K562 (cell line): ENCODE data around the gene NOTCH1. TPM values are rescaled to one million over a fixed set of nuclear protein-coding genes. Genes with fewer than 3 reads are reported as not detected.

Experiments used
- ATAC-seq: fragments of 200-7000 bp; cut with Tn5 transposase; 3 replicates; pipeline ENCODE4 v1.9.1; 2020; ENCODE audit warnings: moderate library complexity
- BruUV-seq: library from RNA; stranded (reverse); fragments of 400-500 nt; replicated peaks from 2 replicates; lab custom pipeline; 2021; lab: Mats Ljungman, UMichigan
- CTCF ChIA-PET: fragments of 300-600 bp; formaldehyde crosslinking; extraction: SDS; loops from one replicate; lab custom pipeline; 2021; ENCODE audit warnings: low intra/inter-chr PET ratio; lab: Yijun Ruan, JAX
- POLR2A ChIA-PET: fragments of 300-600, 350-650 bp; sonication (Branson Sonifier 250); formaldehyde crosslinking; extraction: SDS; loops from one replicate; lab custom pipeline; 2021; ENCODE audit warnings: antibody characterized with exemption, inconsistent platforms; lab: Yijun Ruan, JAX
- DNase-seq, 4 experiments: peaks; one replicate each; pipeline versions ENCODE4 v3.0.0 to v3.0.0-alpha.2; 2011 to 2018; ENCODE audit warnings: low spot score in 3 of 4, mixed read lengths in 3 of 4; ENCODE audit errors: extremely low read depth in 1 of 4
- FAIRE-seq: peaks from 2 replicates; lab custom pipeline; 2011; peaks lifted over from hg19 to GRCh38; lab: Jason Lieb, UNC
- H2AFZ ChIP-seq: 2 replicates; pipeline ENCODE4 v1.6.0; 2011; ENCODE audit warnings: low read depth, low read length, control low read depth, inconsistent platforms
- H3K27ac ChIP-seq: fragments of 200-600 bp; 3 replicates; pipeline ENCODE4 v1.8.0; 2011; ENCODE audit warnings: low read depth, mild to moderate bottlenecking, control low read depth, inconsistent platforms, low read length, moderate library complexity, mixed read lengths; ENCODE audit errors: extremely low read depth
- H3K27me3 ChIP-seq, 2 experiments: fragments of 300-600 bp in 1 of 2; 2 replicates in 1 of 2; 3 replicates in 1 of 2; pipeline versions ENCODE4 v1.6.0 to v1.8.0; 2011; ENCODE audit warnings: inconsistent platforms in 2 of 2, low read length in 2 of 2, mild to moderate bottlenecking in 1 of 2, mixed read lengths in 1 of 2, moderate library complexity in 1 of 2; ENCODE audit not compliant: control insufficient read depth in 2 of 2, insufficient read depth in 2 of 2
- H3K36me3 ChIP-seq: fragments of 300-600 bp; 3 replicates; pipeline ENCODE4 v1.8.0; 2011; ENCODE audit warnings: mild to moderate bottlenecking, low read length, inconsistent platforms; ENCODE audit not compliant: control insufficient read depth, insufficient read depth
- H3K4me1 ChIP-seq, 2 experiments: fragments of 200-600 bp in 1 of 2; replicated peaks in 1 of 2; 2 replicates in 1 of 2; 3 replicates in 1 of 2; pipeline versions ENCODE4 v1.5.1 to v1.8.0; 2011; ENCODE audit warnings: inconsistent platforms in 2 of 2, low read length in 2 of 2, mild to moderate bottlenecking in 1 of 2, mixed read lengths in 1 of 2, moderate library complexity in 1 of 2; ENCODE audit not compliant: control insufficient read depth in 2 of 2, insufficient read depth in 2 of 2
- H3K4me2 ChIP-seq: 2 replicates; pipeline ENCODE4 v1.6.1; 2011; ENCODE audit warnings: low read length, control low read depth, inconsistent platforms, mixed read lengths; ENCODE audit not compliant: insufficient read depth
- H3K4me3 ChIP-seq: fragments of 200-600 bp; sonication (generic), shearing (Covaris generic); 2 replicates; pipeline ENCODE4 v1.5.1; 2016; ENCODE audit warnings: control low read depth, inconsistent platforms
- H3K79me2 ChIP-seq: fragments of 200-600 bp; 3 replicates; pipeline ENCODE4 v1.8.0; 2011; ENCODE audit warnings: low read length, inconsistent platforms; ENCODE audit not compliant: control insufficient read depth, insufficient read depth
- H3K9ac ChIP-seq, 2 experiments: 2 replicates each; pipeline versions ENCODE4 v1.6.0 to v1.6.1; 2011; ENCODE audit warnings: low read depth in 2 of 2, low read length in 2 of 2, control low read depth in 1 of 2, inconsistent platforms in 1 of 2, mild to moderate bottlenecking in 1 of 2, mixed read lengths in 1 of 2; ENCODE audit not compliant: insufficient read depth in 1 of 2
- H3K9me1 ChIP-seq: one replicate; pipeline ENCODE4 v1.6.0; 2011; ENCODE audit warnings: inconsistent platforms, mild to moderate bottlenecking, low read length, moderate library complexity; ENCODE audit not compliant: control insufficient read depth, insufficient read depth
- H3K9me3 ChIP-seq: replicated peaks from 2 replicates; pipeline ENCODE4 v1.5.1; 2011; ENCODE audit warnings: low read depth, low read length, inconsistent platforms; ENCODE audit not compliant: control insufficient read depth, insufficient read depth
- H4K20me1 ChIP-seq: replicated peaks from 2 replicates; pipeline ENCODE4 v1.6.1; 2011; ENCODE audit warnings: low read length, inconsistent platforms, mixed read lengths; ENCODE audit not compliant: control insufficient read depth, insufficient read depth
- CGGBP1 ChIP-seq: fragments of 250-450 bp; sonication (Bioruptor Pico); IDR thresholded peaks from 2 replicates; pipeline ENCODE4 v1.9.0; 2021; ENCODE audit warnings: mild to moderate bottlenecking
- CHAMP1 ChIP-seq: fragments of 450-650 bp; IDR thresholded peaks from 2 replicates; pipeline ENCODE4 v1.6.1; 2016; ENCODE audit warnings: mild to moderate bottlenecking
- FOS ChIP-seq: IDR thresholded peaks from 3 replicates; pipeline ENCODE4 v1.6.1; 2011; ENCODE audit not compliant: insufficient read length; ENCODE audit errors: extremely low read depth
- FOXM1 ChIP-seq, 2 experiments: fragments of 450-650 bp in 1 of 2; sonication (generic) in 1 of 2; formaldehyde crosslinking in 1 of 2; IDR thresholded peaks; 2 replicates each; pipeline versions ENCODE4 v1.6.1 to v1.9.0; 2017 to 2022; ENCODE audit warnings: low read depth in 2 of 2, mild to moderate bottlenecking in 2 of 2, missing genetic modification reagents in 1 of 2, moderate library complexity in 1 of 2
- GTF2F1 ChIP-seq: IDR thresholded peaks from 2 replicates; pipeline ENCODE4 v1.6.1; 2011; ENCODE audit warnings: low read depth, low read length, improper control_type of control experiment
- HMG20A ChIP-seq: fragments of 450-650 bp; formaldehyde crosslinking; conservative IDR thresholded peaks from 2 replicates; pipeline ENCODE4 v1.4.0; 2020; ENCODE audit warnings: mild to moderate bottlenecking, mixed read lengths
- NFE2 ChIP-seq: IDR thresholded peaks from 2 replicates; pipeline ENCODE4 v1.6.1; 2014; ENCODE audit warnings: antibody characterized with exemption, low read depth
- SMAD3 ChIP-seq: fragments of 450-650 bp; formaldehyde crosslinking; conservative IDR thresholded peaks from 2 replicates; pipeline ENCODE4 v1.4.0; 2020; ENCODE audit warnings: mild to moderate bottlenecking
- SRSF1 ChIP-seq: fragments of 200-400 bp; formaldehyde crosslinking; IDR thresholded peaks from 2 replicates; pipeline ENCODE4 v1.6.1; 2017; ENCODE audit warnings: mild to moderate bottlenecking, low read depth, low read length, moderate library complexity
- SRSF3 ChIP-seq: fragments of 200-400 bp; formaldehyde crosslinking; IDR thresholded peaks from 2 replicates; pipeline ENCODE4 v1.6.1; 2016; ENCODE audit warnings: mild to moderate bottlenecking, low read length, moderate library complexity; ENCODE audit not compliant: insufficient read depth
- STAG1 ChIP-seq: sonication (generic); formaldehyde crosslinking; IDR thresholded peaks from 2 replicates; pipeline ENCODE4 v1.5.0; 2020; ENCODE audit warnings: missing genetic modification reagents, borderline replicate concordance
- TBP ChIP-seq: optimal IDR thresholded peaks from 2 replicates; pipeline ENCODE3; 2011; ENCODE audit warnings: low read depth, low read length, improper control_type of control experiment
- WHSC1 ChIP-seq: IDR thresholded peaks from one replicate; pipeline ENCODE4 v1.6.1; 2012; ENCODE audit warnings: low read length, control low read depth, inconsistent platforms
- ZBTB7A ChIP-seq: IDR thresholded peaks from 2 replicates; pipeline ENCODE4 v1.6.1; 2011; ENCODE audit warnings: low read depth, mild to moderate bottlenecking, low read length, moderate library complexity, borderline replicate concordance; ENCODE audit not compliant: control insufficient read depth
- ZNF143 ChIP-seq: sonication (generic); formaldehyde crosslinking; IDR thresholded peaks from 2 replicates; pipeline ENCODE4 v1.9.0; 2022; ENCODE audit warnings: mild to moderate bottlenecking, missing genetic modification reagents
- WGBS: fragments of 100-300 bp; shearing (Covaris generic); methylation state at CpG from one replicate; pipeline ENCODE4 v1.1.6; 2016; ENCODE audit warnings: low coverage, mixed read lengths; ENCODE audit not compliant: insufficient coverage; ENCODE audit errors: missing lambda C conversion rate; 5-methylcytosine and 5-hydroxymethylcytosine counted together
- in situ Hi-C: fragments of 300-500 bp; cut with MboI; formaldehyde crosslinking; loops from 4 replicates; pipeline ENCODE4 v1.15.0; 2018; ENCODE audit warnings: inconsistent platforms, mixed read lengths
- intact Hi-C: fragments of 100-400 bp; cut with micrococcal nuclease; formaldehyde crosslinking; loops from 2 replicates; pipeline ENCODE4 v1.14.2; 2022
- polyA plus RNA-seq, 8 experiments: library from polyadenylated mRNA; depleted of rRNA in 4 of 8; stranded (reverse) in 5 of 8; unstranded in 3 of 8; fragments of >200 nt; fragmentation: Nextera tagmentation in 2 of 8; fragmentation: Illumina TruSeq in 1 of 8; extraction: Ambion mirVana in 2 of 8; extraction: Trizol in 1 of 8; gene quantifications; 2 replicates each; pipeline versions ENCODE4 v1.2.1 to v1.2.3, GENCODE V29; 2011 to 2014; ENCODE audit warnings: inconsistent platforms in 1 of 8, missing spikeins in 1 of 8
- total RNA-seq, 7 experiments: library from RNA; depleted of rRNA in 6 of 7; stranded (reverse); fragments of >200 nt in 6 of 7; fragmentation: Illumina TruSeq in 2 of 7; extraction: Trizol in 2 of 7; gene quantifications; 2 replicates each; pipeline versions ENCODE4 v1.2.1 to v1.2.3, GENCODE V29; 2011 to 2021; ENCODE audit warnings: low replicate concordance in 1 of 7

Gene NOTCH1
- total and polyA plus RNA-seq, 9 of the 15 experiments (the other 6 are each of a cell fraction or from before 2014, with no cell fraction given), result 0.03 to 31.4 (median 2.3) TPM

DNA sequence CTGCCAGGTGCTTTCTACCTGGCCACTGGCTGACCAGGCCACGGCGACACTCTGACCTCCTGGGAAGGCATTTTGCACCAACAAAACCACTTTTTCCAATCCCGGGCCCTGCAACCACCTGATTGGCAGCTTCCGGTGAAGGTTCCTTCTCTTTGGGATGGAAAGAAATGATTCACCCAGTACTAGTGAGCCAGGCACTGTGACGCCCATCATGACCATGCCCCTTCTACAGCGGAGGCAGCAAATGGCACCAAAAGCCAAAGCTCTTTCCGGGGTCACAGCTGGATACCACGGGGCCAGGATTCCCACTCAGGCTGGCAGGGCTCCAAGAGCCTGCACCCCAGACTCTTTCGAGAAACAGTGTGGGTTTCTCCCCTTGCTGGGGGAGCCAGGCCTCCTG lies 4.7 kb downstream of the NOTCH1 start:
- no peak for DNase-seq
- H3K36me3 ChIP-seq, result peaks cover 15% of the 10 kb centered on the region; the same call in 1 of the 3 replicates
- in situ Hi-C loops, result no loop called here
- no peaks in the 10 kb centered on the region for H3K9me1 ChIP-seq
- H2AFZ ChIP-seq, result no peak overlapping the region
- no peak overlapping the region for H3K4me2 ChIP-seq
- H3K4me3 ChIP-seq, result no peak overlapping the region
- no peak for ATAC-seq
- TF ChIP-seq NFE2, result no peak
- no peak for TF ChIP-seq SRSF1
- no peak for TF ChIP-seq ZBTB7A
- TF ChIP-seq SMAD3 (CRISPR knock-in tag), result no peak
- no peak for TF ChIP-seq CHAMP1
- no peak for TF ChIP-seq TBP
- no peak for TF ChIP-seq FOXM1 (IDR thresholded peaks at IDR 0.05; ENCODE audit: low read depth)
- TF ChIP-seq FOXM1 (CRISPR knock-in tag; IDR thresholded peaks at IDR 0.05; ENCODE audit: low read depth), result no peak
- no peak for TF ChIP-seq SRSF3
- TF ChIP-seq STAG1, result no peak
- TF ChIP-seq WHSC1, result no peak
- TF ChIP-seq CGGBP1 (CRISPR knock-in tag), result no peak
- no peak for TF ChIP-seq HMG20A (CRISPR knock-in tag)
- no peak for TF ChIP-seq FOS
- no peak for TF ChIP-seq GTF2F1
- no peak for TF ChIP-seq ZNF143 (CRISPR knock-in tag)
- no peaks in the 10 kb centered on the region for H3K27me3 ChIP-seq
- FAIRE-seq, result no peak
- no peaks in the 10 kb centered on the region for H3K9me3 ChIP-seq
- H3K4me1 ChIP-seq, result peaks cover 9 to 75% of the 10 kb centered on the region in 2 experiments
- H3K79me2 ChIP-seq, result peaks cover 30% of the 10 kb centered on the region
- intact Hi-C loops, result loop anchor here (10.0 kb wide), 1 partner anchor 84 kb away; no protein-coding TSS in a partner anchor
- H3K9ac ChIP-seq, result 0 out of 4 replicates have a peak overlapping the region, but pooled peaks of 1 of the 2 experiments have one; percentile 7
- POLR2A ChIA-PET, result interaction anchor here (0.9 kb wide), 1 partner anchor 49 kb away, joined by 4 read pairs; no protein-coding TSS in a partner anchor
- H3K27ac ChIP-seq, result no peak overlapping the region
- CTCF ChIA-PET, result no interaction called here
- 85% methylated on average over 9 of the region's 9 CpGs for WGBS
- peaks cover 15% of the 10 kb centered on the region; the same call in 1 of the 2 replicates for H4K20me1 ChIP-seq
- BruUV-seq, result no TSS peak
